CD4-positive, alpha-beta T cell treated with Interleukin-12 subunit alpha and Interleukin-12 subunit beta, for 1 hour (primary cell): ENCODE results near the gene SNPH.

Source experiments
- DNase-seq: peaks from one replicate; pipeline ENCODE4 v3.0.0-alpha.2; 2020

SNPH gene

DNA sequence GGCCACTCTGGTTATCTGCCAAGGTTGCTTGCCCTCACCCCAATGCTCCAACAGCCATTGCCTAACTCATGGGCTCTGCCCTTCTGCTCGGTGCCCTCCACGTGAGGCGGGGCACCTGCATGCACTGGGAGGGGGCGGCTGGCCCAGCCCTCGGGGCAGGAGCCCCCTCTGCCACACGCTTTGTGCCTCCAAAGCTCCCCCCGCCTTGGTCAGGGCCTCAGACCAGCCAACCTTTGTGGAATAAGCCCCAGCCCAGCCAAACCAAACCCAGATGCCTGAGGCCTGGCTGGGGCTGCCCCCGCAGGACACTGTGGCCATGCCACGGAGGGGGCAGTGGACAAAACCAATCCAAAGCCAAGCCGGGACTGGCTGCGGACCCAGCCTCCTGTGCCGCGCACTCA, 41.5 kb downstream of the SNPH start:
- no peak for DNase-seq

DNA sequence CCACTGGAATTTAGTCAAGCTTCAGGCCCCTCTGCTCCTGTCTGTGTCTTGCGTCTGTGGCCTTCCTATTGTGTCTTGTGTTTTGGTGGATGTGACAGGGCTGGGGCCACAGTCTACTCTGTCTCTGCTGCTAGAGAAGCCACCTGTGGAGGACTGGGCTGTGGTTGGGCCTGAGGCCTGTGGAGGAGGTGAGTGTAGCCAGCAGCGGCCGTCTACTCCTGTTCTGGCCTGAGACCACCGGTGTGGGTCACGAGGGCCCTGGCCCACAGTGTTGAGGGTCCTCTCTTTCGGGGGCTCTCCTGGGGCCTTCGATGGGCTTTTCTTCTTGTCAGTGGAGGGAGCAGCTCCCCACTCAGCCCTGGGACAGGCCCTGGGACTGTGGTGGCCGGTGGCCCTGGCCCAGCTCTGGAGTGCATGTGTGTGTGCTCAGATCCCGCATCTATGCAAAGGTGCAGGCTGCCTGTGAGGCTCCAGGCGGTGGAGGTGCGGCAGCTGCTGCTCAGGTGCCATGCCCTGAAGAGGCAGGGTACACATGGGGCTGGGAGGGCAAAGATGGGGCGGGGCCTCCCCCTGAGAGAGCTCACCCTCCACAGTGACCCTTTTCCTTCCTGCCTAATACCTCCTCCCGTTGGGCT, 42.1 kb downstream of the SNPH start:
- DNase-seq = no peak

DNA sequence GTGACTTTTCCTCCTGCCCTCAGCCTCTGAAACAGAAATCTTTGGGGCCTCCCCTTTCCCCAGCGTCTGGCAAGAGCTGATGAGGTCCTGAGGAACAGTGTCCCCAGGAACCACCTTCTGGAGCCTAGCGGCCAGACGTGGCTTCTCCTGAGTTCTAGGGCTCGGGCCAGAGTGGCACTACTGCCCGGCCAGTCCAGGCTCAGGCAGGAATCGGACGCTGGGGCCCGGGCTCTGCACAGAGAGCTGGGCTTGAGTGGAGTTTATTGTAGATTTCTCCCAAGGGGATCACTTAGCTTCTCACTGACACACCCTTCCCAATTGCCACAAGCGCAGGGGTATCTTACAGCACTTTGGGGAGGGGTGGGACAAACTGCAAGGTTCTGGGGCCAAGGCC, 42.6 kb downstream of the SNPH start:
- no peak for DNase-seq

DNA sequence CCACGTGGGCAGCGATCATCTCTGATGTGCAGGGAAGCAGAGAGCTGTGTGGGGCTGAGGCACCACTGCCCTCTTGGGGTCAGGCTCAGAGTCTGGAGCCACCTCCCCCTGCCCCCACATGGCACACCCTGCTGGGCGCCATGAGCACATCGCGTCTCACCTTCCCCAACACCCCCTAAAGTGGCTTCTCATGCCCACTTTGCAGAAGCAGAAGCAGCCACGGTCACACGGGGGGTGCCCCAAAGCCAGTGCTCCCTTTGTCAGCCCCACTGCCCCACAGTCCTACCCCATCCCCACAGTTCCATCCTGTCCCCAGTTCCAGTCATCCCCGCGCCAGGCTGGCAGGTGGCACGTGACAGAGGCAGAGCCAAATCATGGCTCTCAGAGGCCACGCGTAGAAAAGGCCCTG, 43.3 kb downstream of the SNPH start:
- no peak for DNase-seq

DNA sequence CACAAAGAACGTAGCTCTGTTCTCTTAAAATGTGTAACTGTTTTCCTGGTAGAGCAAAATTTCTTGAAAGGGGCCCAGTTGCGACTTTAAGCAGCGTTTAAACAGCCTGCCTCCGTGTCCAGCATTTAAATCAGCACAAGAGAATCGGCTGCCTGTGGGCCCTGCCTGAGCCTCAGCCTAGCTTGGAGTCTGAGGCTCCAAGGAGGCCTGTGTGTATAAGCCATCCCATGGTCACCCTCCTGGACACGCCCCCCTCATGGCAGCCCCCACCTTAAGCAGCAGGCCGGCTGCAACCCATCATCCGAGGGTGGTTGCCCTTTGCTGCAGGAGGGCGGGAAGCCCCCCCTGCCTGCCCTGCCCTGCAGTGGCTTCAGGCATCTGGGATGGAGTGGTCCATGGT, 44.0 kb downstream of the SNPH start:
- DNase-seq = no peak

DNA sequence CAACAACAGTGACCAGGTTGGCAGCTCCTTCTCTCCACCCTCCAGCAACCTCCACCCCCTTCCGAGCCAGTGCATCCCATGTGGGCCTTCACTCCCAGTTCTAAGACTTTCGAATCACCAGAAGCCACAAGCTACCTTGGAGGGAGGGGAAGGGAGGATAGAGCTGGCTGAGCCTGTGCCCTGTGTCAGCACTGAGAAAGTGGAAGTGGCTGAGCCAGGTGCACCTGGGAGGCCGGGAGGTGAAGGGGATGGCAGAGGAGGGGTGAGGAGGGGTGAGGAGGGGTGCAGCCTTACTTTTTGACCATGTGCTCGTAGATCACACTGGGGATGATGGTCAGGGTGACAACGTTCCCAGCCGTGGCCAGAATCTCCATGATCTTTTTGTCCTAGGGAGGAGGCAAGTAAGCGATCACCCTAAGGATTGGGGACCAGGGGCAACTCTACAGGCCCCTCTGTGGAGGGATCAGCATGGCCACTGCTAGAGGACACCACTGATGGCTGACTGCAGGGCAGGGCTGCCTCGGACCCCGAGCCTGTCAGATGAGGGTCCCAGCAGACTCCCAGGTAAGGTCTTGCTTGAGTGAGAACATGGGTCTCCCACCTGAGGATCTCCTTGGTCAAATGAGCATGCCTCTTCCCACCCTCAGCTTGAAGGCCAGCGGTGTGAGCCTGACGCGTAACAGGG, 44.6 kb downstream of the SNPH start:
- DNase-seq = no peak

DNA sequence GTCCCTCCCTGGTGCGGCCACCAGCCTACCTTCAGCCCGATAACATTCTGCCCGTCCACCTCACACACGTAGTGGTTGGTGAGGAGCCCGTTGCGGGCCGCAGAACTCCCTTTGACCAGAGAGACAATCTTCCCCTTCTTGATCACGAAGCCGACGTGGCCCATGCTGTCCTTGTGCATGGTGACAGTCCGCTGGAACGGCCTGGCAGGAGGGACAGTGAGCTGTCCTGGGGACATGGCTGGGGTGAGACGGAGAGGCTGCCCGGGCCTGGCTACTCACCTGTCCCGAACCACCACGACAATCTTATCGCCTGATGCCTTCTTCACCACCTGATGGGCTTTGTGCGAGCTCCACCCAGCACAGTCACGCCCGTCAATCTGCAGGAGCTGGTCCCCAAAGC, 46.2 kb downstream of the SNPH start:
- DNase-seq = no peak

DNA sequence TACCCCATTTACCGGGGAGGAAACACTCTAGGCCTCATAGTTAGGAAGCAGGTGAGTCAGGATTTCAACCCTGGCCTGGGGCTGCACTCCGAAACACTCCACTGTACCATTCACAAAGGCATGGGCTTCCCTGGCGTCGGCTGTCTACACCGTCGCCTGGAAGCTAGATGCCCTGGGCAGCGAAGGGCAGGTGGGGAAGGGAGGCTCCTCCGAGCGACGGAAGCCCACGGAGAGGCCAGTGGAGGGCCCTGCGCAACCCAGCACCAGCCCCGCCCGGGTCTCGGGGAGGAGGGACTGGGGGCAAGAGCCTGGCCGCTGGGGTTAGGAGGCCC, 46.8 kb downstream of the SNPH start:
- DNase-seq = no peak

DNA sequence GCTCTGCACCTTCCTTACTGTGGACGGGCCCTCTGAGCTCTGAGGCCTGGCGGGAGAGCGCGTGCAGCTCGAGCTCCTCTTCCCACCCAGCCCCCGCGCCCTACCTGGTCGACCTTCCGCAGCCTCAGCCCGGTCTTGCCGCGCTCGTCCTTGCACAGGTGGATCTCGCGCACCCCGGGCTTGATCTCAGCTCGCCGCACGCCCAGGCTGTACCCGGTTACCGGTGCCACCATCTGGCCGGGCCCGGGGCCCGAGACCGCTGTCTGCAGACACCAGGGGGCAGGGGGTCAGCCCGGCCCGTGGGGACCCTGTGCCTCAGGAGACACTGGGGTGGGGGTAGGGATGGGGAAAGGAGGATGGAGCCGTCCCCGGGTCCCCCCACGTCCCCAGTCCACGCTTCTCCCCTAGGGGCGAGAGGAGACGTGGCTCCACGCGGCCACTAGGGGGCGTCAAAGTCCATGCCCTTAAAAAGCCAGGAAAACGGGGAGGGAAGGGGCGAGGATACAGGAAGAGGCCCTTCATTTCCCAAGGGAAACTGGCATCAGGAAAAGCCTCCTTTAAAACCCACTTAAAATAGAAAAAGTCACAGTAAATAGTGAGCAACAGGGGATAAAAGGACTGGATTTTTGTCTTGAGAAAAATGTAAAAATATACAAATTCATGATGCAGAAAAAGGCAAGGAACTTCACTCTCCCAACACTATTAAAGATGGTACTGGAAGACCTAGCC, 47.3 kb downstream of the SNPH start:
- DNase-seq = peak; percentile 69

DNA sequence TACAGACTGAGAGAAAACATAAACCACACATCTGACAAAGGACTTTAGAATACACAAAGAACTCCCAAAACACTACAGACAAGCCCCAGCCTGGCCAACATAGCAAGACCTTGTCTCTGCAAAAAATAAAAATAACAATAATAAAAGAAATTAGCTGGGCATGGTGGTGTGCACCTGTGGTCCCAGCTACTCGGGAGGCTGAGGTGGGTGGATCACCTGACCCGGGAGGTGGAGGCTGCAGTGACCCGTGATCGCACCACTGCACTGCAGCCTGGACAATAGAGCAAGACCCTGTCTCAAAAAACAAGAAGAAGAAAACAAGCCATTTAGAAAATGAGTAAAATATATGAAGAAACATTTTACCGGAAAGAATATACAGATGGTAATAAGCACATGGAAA, 49.7 kb downstream of the SNPH start:
- DNase-seq = no peak

DNA sequence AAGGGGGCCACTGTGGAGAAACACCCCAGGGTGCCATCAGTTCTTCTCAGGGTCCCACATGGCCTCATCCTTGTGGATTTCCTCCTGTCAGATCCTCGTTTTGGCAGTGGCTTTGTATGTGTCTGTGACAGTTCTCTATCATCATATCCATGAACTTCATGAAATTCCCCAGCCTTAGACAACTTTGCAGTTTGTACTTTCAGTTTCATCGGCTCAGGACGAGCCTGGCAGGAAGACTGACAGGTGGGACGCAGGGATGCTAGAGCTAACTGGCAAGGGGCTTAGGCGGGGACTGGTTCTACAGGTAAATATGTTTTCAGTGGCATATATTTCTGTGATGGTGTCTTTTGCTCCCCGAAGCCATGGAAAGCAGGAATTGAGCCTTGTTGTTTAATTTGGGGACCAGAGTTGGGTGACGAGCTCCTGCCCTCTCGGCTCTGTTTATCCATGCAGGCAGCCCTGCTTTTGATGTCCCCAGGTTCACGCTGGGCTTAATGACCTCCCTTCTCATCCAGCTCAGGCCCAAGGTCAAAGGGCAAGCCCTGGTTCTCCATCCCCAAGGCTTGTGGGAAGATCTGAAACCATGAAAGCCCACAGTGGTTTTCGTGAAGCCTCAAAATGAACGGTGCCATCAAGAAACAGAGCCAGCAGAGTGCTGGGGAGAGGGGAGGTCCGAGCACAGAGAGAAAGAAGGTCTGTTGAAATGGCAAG, 51.6 kb downstream of the SNPH start:
- DNase-seq = no peak

DNA sequence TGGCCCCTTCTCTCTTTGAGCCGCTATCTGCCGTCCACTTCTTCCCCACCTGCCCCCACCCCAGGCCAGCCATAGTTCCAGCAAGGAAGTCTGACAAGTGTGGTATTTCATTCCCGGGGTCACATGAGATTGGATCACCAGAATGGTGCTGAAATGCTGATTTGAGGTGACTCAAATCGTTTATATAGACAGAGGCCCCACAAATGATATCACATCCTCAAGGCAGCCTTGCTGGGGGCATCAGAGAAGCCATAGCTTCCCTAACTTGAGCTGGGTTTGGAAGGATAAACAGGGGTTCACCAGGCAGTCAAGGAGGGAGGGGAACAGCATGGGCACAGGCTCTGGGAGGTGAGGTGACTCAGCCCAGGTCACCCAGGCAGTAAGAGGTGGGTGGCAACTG, 53.0 kb downstream of the SNPH start:
- DNase-seq = no peak

DNA sequence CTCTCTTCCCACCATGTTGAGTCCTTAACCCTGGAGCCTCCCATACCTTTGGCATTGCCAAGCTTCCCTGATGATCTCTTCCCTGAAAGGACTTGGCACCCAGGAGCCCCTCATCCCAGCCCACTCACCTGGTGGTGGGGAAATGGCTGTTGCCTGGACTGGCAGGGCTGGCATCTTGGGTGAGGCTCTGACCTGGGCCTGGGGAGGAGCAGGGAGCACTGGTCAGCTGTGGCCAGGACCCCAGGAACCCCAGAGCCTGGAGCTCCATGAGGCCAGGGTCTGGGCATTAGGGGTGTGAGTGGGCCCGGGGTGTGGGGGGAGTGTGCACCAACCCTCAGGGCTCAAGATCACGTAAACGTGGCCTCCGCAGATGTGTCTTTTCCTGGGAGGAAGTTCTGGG, 53.4 kb downstream of the SNPH start:
- no peak for DNase-seq

DNA sequence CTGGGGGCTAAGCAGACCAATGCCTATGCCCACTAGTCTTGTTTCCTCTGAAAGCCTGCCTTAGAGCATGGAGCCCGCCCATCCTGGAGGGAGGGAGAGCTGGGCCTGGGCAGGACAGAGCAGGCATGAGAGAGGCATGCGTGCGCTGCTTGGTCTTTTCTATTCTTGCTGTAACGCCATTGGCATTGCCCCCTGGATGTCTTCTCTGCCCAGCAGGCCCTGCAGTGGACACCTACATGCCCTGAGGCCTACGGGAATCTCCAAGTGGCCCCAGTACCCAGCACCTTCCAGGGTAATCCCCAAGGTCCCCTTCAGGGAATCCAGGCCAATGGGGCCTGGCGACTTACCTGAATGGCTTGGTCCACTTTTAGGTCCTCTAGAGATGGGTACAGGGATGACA, 53.9 kb downstream of the SNPH start:
- DNase-seq = no peak

DNA sequence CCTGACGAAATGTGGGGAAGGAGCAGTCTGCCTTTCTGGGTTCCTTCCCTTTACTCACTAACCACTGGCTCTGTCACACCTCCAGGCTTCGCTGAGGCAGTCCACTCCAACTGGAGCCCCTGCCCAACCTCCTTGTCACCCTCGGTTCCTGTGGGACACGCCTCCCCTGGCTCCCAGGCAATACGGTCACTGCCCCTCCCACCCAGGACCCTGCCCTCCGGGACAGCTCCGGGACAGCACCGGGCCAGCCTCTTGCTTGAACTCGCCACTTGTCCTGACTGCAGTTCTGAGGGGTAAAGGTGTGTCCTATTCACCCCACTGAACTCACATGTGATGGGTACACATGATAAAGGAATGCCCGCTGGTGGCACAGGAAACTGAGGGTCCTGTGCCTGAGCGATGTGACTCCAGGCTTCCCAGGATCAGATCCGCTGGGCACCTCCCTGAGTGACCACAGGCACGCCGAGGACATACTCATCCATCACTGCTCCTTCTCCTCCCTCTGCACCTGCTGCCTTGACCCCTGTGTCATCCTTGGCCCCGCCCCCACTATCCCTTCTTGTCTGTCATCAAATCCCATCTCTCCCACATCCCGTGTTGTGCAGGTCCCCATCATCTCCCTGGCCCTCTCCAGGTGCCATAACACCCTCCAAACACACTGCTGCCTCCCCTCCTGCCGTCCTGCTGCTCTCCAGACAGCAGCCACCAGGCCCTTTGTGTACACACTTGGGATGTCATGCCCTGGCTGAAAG, 55.0 kb downstream of the SNPH start:
- DNase-seq = no peak

DNA sequence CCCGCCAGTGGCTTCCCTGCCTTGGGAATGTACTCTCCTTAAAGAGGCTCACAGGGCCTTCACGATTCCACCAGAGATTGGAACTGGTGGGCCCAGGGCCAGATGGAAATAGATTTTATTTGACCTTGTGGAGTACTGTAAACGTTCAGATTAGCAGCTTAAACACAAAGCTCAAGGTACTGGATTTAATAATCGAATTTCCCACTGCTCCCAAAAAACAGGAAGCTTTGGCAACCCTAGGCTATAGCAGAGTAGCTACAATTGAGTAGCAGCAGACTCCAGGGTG, 55.5 kb downstream of the SNPH start:
- no peak for DNase-seq

DNA sequence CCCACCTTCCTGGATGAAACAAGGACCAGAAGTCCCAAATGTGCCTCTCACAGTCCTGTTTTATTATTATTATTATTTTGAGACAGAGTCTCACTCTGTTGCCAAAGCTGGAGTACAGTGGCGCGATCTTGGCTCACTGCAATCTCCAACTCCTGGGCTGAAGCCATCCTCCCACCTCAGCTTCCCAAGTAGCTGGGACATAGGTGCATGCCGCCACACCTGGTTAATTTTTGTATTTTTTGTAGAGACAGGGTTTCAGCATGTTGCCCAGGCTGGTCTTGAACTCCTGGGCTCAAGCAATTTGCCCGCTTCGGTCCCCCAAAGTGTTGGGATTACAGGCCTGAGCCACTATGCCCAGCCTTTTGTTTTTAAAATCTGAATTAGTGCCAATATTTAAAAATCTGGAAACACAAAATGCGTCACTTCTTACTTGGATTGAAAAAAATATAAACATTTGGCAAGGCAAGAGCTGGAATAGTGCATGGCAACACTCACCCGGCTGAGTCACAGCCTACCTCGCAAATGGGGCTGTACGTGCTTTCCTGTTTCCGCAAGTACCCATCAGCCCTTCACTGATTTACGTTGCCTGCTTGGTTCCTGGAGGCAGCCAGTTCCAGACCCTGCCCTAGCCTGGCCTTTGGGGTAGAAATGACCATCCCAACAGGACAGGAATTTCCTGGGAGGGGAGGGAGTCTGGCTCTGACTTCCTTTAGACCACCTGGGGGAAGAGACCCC, 56.6 kb downstream of the SNPH start:
- DNase-seq = no peak

DNA sequence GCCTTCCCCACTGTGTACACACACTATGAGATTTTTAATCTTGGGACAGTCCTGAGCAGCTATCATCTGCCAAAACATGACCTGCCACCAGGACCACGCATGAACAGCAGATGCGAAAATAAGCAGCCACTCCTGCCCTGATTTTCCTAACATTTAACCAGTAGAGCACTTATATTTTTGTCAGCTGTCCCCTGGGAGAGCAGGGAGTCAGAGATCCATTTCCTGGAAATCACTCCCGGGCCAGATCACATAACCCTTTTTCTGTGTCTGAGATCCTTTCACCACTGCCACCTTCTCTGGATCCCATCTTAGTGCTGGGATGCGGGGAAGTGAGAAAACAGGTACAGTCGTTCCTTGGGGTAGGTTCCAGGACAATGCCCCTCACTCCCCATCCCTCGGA, 57.2 kb downstream of the SNPH start:
- no peak for DNase-seq

DNA sequence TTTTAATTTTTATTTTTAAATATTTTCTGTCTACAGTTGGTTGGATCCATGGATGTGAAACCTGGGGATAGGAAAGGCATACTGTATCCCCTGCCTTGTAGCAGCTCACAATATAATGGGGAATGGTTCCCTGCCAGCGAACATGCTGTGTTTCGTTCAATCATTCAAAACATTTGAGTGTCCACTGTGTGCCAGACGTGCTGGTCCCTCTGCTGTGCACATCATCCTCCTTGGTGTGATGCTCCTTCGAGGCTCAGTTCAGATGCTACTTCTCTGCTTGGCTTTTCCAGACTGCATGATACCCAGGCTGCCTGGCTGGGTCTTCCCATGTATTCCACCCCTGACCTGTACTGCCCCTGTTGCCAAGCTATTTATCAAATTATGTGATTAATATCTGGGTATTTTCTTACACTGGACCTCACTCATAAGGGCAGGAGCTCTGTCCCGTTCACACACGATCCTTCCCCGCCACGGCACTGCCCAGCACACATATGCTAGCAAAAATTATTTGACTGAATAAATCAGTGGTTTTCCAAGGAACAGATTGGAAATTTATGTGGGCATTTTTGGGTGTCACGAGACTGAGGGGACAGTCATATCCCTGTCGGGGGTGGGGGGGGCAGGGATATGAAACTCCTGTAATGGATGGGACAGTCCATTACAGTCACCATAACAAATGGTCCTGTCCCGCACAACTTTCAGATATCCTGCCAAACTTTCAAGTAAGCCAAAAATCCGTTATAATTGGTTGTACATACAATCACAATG, 57.9 kb downstream of the SNPH start:
- no peak for DNase-seq

DNA sequence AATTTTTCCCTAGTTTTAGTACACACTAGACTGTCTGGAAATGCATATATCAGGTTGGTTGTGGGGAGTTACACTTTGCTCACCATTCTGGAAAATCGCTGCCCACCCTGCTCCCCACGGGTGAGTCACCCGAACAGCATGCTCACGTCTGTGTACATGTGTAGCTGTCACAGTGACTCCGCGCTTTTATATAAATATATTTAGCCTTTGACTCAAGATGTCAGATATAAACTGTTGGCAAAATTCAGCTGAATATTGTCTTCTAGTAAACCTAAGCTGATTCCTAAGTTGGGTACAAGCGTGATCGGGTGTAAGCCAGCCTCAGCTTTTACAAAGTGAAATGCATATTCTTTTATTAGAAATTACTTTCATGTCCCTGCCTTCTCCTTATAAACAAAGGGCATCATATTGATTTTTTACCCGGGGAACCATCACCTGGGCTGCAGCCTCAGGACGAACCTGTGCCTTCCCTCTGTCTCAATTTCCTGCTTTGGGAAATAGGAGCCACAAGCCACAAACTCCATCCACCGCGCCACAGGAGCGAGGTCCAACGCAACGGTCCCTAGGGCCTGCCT, 58.6 kb downstream of the SNPH start:
- DNase-seq = peak; percentile 29
